Chondrocyte (in vitro differentiated cells): ENCODE measurements around the gene PROP1. TPM values are rescaled to one million over a fixed set of nuclear protein-coding genes. Genes with fewer than 3 reads are reported as not detected.

ENCODE experiments used
- DNase-seq: peaks from one replicate; pipeline ENCODE4 v3.0.0; 2021; ENCODE audit warnings: mixed read lengths, low spot score
- H3K27ac Mint-ChIP-seq: one replicate; pipeline ENCODE4 v1.8.0; 2021; ENCODE audit warnings: mild to moderate bottlenecking, moderate library complexity, mixed read lengths; ENCODE audit not compliant: unreplicated experiment
- H3K27me3 Mint-ChIP-seq: 2 replicates; pipeline ENCODE4 v1.8.0; 2021; ENCODE audit warnings: low read depth, mixed read lengths
- H3K36me3 Mint-ChIP-seq: 2 replicates; pipeline ENCODE4 v1.8.0; 2021; ENCODE audit warnings: low read depth, mixed read lengths
- H3K4me1 Mint-ChIP-seq: 2 replicates; pipeline ENCODE4 v1.8.0; 2021; ENCODE audit warnings: low read depth, mild to moderate bottlenecking, mixed read lengths
- H3K4me3 Mint-ChIP-seq: one replicate; pipeline ENCODE4 v1.8.0; 2021; ENCODE audit warnings: mild to moderate bottlenecking, moderate library complexity, mixed read lengths; ENCODE audit not compliant: unreplicated experiment
- H3K9me3 Mint-ChIP-seq: 2 replicates; pipeline ENCODE4 v1.8.0; 2021; ENCODE audit warnings: low read depth, mixed read lengths
- CTCF ChIP-seq: fragments of 200-600 bp; sonication (generic); IDR thresholded peaks from 2 replicates; pipeline ENCODE4 v1.5.0; 2021; ENCODE audit warnings: antibody characterized with exemption, mild to moderate bottlenecking, moderate library complexity
- total RNA-seq: library from RNA; stranded (reverse); gene quantifications from 3 replicates; pipeline ENCODE4 v1.2.1, GENCODE V29; 2021

Gene PROP1
- total RNA-seq, 1 donor from 2014 or later = not detected

GRCh38 chr5:177992466-177992865, 3.6 kb downstream of the PROP1 start:
- no peak overlapping the region for H3K27ac Mint-ChIP-seq
- H3K9me3 Mint-ChIP-seq = no peaks in the 10 kb centered on the region
- DNase-seq = no peak
- no peaks in the 10 kb centered on the region for H3K36me3 Mint-ChIP-seq
- no peak for TF ChIP-seq CTCF
- H3K4me3 Mint-ChIP-seq = no peak overlapping the region
- H3K27me3 Mint-ChIP-seq = peaks cover 32% of the 10 kb centered on the region
- no peaks in the 10 kb centered on the region for H3K4me1 Mint-ChIP-seq

- no peak overlapping the region for H3K27ac Mint-ChIP-seq
- H3K4me3 Mint-ChIP-seq = no peak overlapping the region
- no peak for TF ChIP-seq CTCF
- no peaks in the 10 kb centered on the region for H3K36me3 Mint-ChIP-seq
- H3K27me3 Mint-ChIP-seq = peaks cover 9% of the 10 kb centered on the region
- no peaks in the 10 kb centered on the region for H3K4me1 Mint-ChIP-seq
- no peaks in the 10 kb centered on the region for H3K9me3 Mint-ChIP-seq
- DNase-seq = no peak
Measured at GRCh38 chr5:177988989-177989625, 6.9 kb downstream of the PROP1 start.

GRCh38 chr5:177987326-177987725, 8.7 kb downstream of the PROP1 start:
- TF ChIP-seq CTCF = no peak
- no peak for DNase-seq
- H3K27ac Mint-ChIP-seq = no peak overlapping the region
- H3K9me3 Mint-ChIP-seq = no peaks in the 10 kb centered on the region
- no peaks in the 10 kb centered on the region for H3K36me3 Mint-ChIP-seq
- H3K27me3 Mint-ChIP-seq = peaks cover 8% of the 10 kb centered on the region
- no peaks in the 10 kb centered on the region for H3K4me1 Mint-ChIP-seq
- H3K4me3 Mint-ChIP-seq = no peak overlapping the region

GRCh38 chr5:177985430-177986040, 10.5 kb downstream of the PROP1 start:
- no peak overlapping the region for H3K27ac Mint-ChIP-seq
- no peaks in the 10 kb centered on the region for H3K9me3 Mint-ChIP-seq
- H3K4me1 Mint-ChIP-seq = no peaks in the 10 kb centered on the region

More at GRCh38 chr5:177985430-177986040, 10.5 kb downstream of the PROP1 start:
- Mint-ChIP-seq H3K36me3 (no peaks in the 10 kb centered on the region), H3K4me3 (no peak overlapping the region), H3K27me3 (peaks cover 8% of the 10 kb centered on the region)
- no peak for DNase-seq
- TF ChIP-seq CTCF = no peak
